ENCODE measurements around the gene OR2T6. TPM values are rescaled to one million over a fixed set of nuclear protein-coding genes. Genes with fewer than 3 reads are reported as not detected.
"Not testable (repeated sequence)": the region's sequence is repeated elsewhere in the genome, so short reads cannot be mapped to it uniquely, and the experiment has no call there.

OR2T6 gene
- total RNA-seq, 6 experiments from 2014 or later = not detected

GRCh38 chr1:248406721-248407692 lies 31.5 kb downstream of the OR2T6 start:
- 31% methylated on average over 6 of the region's 8 CpGs for WGBS (ENCODE audit: insufficient coverage, low coverage, low lambda C conversion rate, missing lambda C conversion rate)
- H3K36me3 ChIP-seq = no peaks in the 10 kb centered on the region
- no peaks in the 10 kb centered on the region for H3K27me3 ChIP-seq
- no peak overlapping the region for H3K27ac ChIP-seq
- no peaks in the 10 kb centered on the region for H3K4me1 ChIP-seq
- DNase-seq (no peak), ATAC-seq (no peak)
- H3K4me3 ChIP-seq = no peak overlapping the region
- H3K9me3 ChIP-seq = no peaks in the 10 kb centered on the region
- intact Hi-C loops (cut with DNase I) = no loop called here
- TF ChIP-seq POLR2A (IDR thresholded peaks at IDR 0.05) = no peak
- TF ChIP-seq CTCF (IDR thresholded peaks at IDR 0.05) = no peak

- no peaks in the 10 kb centered on the region for H3K36me3 ChIP-seq
- H3K4me1 ChIP-seq = no peaks in the 10 kb centered on the region
- 25% methylated on average over 3 of the region's 3 CpGs for WGBS (ENCODE audit: insufficient coverage, low coverage, low lambda C conversion rate, missing lambda C conversion rate)
- ATAC-seq (no peak), DNase-seq (no peak)
- TF ChIP-seq CTCF (IDR thresholded peaks at IDR 0.05) (no peak), POLR2A (IDR thresholded peaks at IDR 0.05) (no peak)
- no peaks in the 10 kb centered on the region for H3K9me3 ChIP-seq
- no peak overlapping the region for H3K4me3 ChIP-seq
- intact Hi-C loops (cut with DNase I) = no loop called here
- no peaks in the 10 kb centered on the region for H3K27me3 ChIP-seq
- no peak overlapping the region for H3K27ac ChIP-seq
Observed at GRCh38 chr1:248416226-248416625, 40.7 kb downstream of the OR2T6 start.

- DNase-seq (no peak), ATAC-seq (no peak)
- Histone ChIP-seq H3K36me3 (no peaks in the 10 kb centered on the region), H3K4me3 (no peak overlapping the region), H3K4me1 (no peaks in the 10 kb centered on the region), H3K27me3 (no peaks in the 10 kb centered on the region), H3K27ac (no peak overlapping the region), H3K9me3 (no peaks in the 10 kb centered on the region)
- TF ChIP-seq CTCF (IDR thresholded peaks at IDR 0.05) (no peak), POLR2A (IDR thresholded peaks at IDR 0.05) (no peak)
- intact Hi-C loops (cut with DNase I) = no loop called here
- 48% methylated on average over 2 of the region's 2 CpGs for WGBS (ENCODE audit: insufficient coverage, low coverage, low lambda C conversion rate, missing lambda C conversion rate)
Observed at GRCh38 chr1:248417854-248418253, 42.3 kb downstream of the OR2T6 start.

- no peaks in the 10 kb centered on the region for H3K4me1 ChIP-seq
- H3K9me3 ChIP-seq = no peaks in the 10 kb centered on the region
- TF ChIP-seq POLR2A (IDR thresholded peaks at IDR 0.05) (no peak), CTCF (IDR thresholded peaks at IDR 0.05) (no peak)
- WGBS (ENCODE audit: insufficient coverage, low coverage, low lambda C conversion rate, missing lambda C conversion rate) = 9% methylated on average over 1 of the region's 1 CpG
- no peaks in the 10 kb centered on the region for H3K36me3 ChIP-seq
- no peak overlapping the region for H3K4me3 ChIP-seq
- no peak for DNase-seq
- ATAC-seq = no peak
- intact Hi-C loops (cut with DNase I) = no loop called here
- no peaks in the 10 kb centered on the region for H3K27me3 ChIP-seq
- H3K27ac ChIP-seq = no peak overlapping the region
Observed at GRCh38 chr1:248421384-248421783, 45.8 kb downstream of the OR2T6 start.

- intact Hi-C loops (cut with DNase I); ATAC-seq; H3K9me3 ChIP-seq; H3K27ac ChIP-seq; H3K27me3 ChIP-seq; DNase-seq; H3K4me1 ChIP-seq; H3K4me3 ChIP-seq; H3K36me3 ChIP-seq: not testable (repeated sequence)
- WGBS (ENCODE audit: insufficient coverage, low coverage, low lambda C conversion rate, missing lambda C conversion rate) = 32% methylated on average over 3 of the region's 3 CpGs
Observed at GRCh38 chr1:248427526-248428191, 52.1 kb downstream of the OR2T6 start.

GRCh38 chr1:248428192-248428533 lies 52.6 kb downstream of the OR2T6 start:
- H3K9me3 ChIP-seq; H3K27me3 ChIP-seq; ATAC-seq; H3K4me3 ChIP-seq; H3K27ac ChIP-seq; DNase-seq; H3K4me1 ChIP-seq; H3K36me3 ChIP-seq; intact Hi-C loops (cut with DNase I): not testable (repeated sequence)
- WGBS (ENCODE audit: insufficient coverage, low coverage, low lambda C conversion rate, missing lambda C conversion rate) = 57% methylated on average over 3 of the region's 3 CpGs

- DNase-seq; H3K27me3 ChIP-seq; intact Hi-C loops (cut with DNase I); H3K4me3 ChIP-seq; H3K36me3 ChIP-seq; H3K27ac ChIP-seq; ATAC-seq; H3K9me3 ChIP-seq; H3K4me1 ChIP-seq: not testable (repeated sequence)
- 41% methylated on average over 8 of the region's 11 CpGs for WGBS (ENCODE audit: insufficient coverage, low coverage, low lambda C conversion rate, missing lambda C conversion rate)
Observed at GRCh38 chr1:248431683-248432082, 56.1 kb downstream of the OR2T6 start.
